Panc1 (cell line): ENCODE measurements around the gene EDN3. TPM values are rescaled to one million over a fixed set of nuclear protein-coding genes. Genes with fewer than 3 reads are reported as not detected.

Experiments used
- ATAC-seq: fragments of 200-7000 bp; cut with Tn5 transposase; 2 replicates; pipeline ENCODE4 v1.9.1; 2020; ENCODE audit warnings: mild to moderate bottlenecking, moderate library complexity
- BruUV-seq: library from RNA; stranded (reverse); fragments of 400-500 nt; replicated peaks from 2 replicates; lab custom pipeline; 2021; lab: Mats Ljungman, UMichigan
- CTCF ChIA-PET: fragments of 300-600 bp; sonication (Branson Sonifier 250); formaldehyde crosslinking; loops from one replicate; lab custom pipeline; 2022; ENCODE audit warnings: antibody characterized with exemption; lab: Charles Lee
- POLR2A ChIA-PET: fragments of 300-600 bp; sonication (Branson Sonifier 250); formaldehyde crosslinking; loops from one replicate; lab custom pipeline; 2022; ENCODE audit warnings: antibody characterized with exemption; lab: Charles Lee
- DNase-seq: peaks from one replicate; pipeline ENCODE4 v3.0.0-alpha.2; 2010; ENCODE audit warnings: low read depth, low spot score
- H3K27ac ChIP-seq: 2 replicates; pipeline ENCODE4 v1.5.1; 2011; ENCODE audit warnings: mild to moderate bottlenecking, low read length, inconsistent platforms
- H3K27me3 ChIP-seq: fragments of 200-500 bp; sonication (Bioruptor generic); 2 replicates; pipeline ENCODE4 v1.6.0; 2014; ENCODE audit warnings: low read length, inconsistent platforms; ENCODE audit not compliant: control insufficient read depth, insufficient read depth
- H3K36me3 ChIP-seq: fragments of 200-500 bp; sonication (Bioruptor generic); 2 replicates; pipeline ENCODE4 v1.5.1; 2014; ENCODE audit warnings: inconsistent platforms, mild to moderate bottlenecking, low read length, moderate library complexity; ENCODE audit not compliant: control insufficient read depth, insufficient read depth
- H3K4me1 ChIP-seq: 2 replicates; pipeline ENCODE4 v1.5.1; 2011; ENCODE audit warnings: inconsistent platforms, mild to moderate bottlenecking, low read length, moderate library complexity; ENCODE audit not compliant: control insufficient read depth, insufficient read depth
- H3K4me3 ChIP-seq, 2 experiments: 2 replicates each; pipeline ENCODE4 v1.5.1; 2011 to 2012; ENCODE audit warnings: low read depth in 2 of 2, low read length in 2 of 2, mild to moderate bottlenecking in 2 of 2, inconsistent platforms in 1 of 2, moderate library complexity in 1 of 2
- H3K9me3 ChIP-seq: fragments of 200-500 bp; sonication (Bioruptor generic); 2 replicates; pipeline ENCODE4 v1.5.1; 2014; ENCODE audit warnings: low read depth, mild to moderate bottlenecking, inconsistent platforms, low read length, moderate library complexity; ENCODE audit not compliant: control insufficient read depth, insufficient read depth
- POLR2AphosphoS5 ChIP-seq: IDR thresholded peaks from 2 replicates; pipeline ENCODE4 v1.6.1; 2012; ENCODE audit warnings: mild to moderate bottlenecking, low read depth, low read length, moderate library complexity
- SIN3A ChIP-seq: IDR thresholded peaks from 2 replicates; pipeline ENCODE4 v1.6.1; 2012; ENCODE audit warnings: low read depth, mild to moderate bottlenecking, low read length, moderate library complexity, borderline replicate concordance; ENCODE audit not compliant: insufficient read depth
- TCF7L2 ChIP-seq: IDR thresholded peaks from 2 replicates; pipeline ENCODE4 v1.6.1; 2011; ENCODE audit warnings: mild to moderate bottlenecking, low read depth, low read length, inconsistent platforms
- in situ Hi-C: cut with HindIII; loops from 2 replicates; pipeline ENCODE4 v1.10.0; 2016; ENCODE audit warnings: low sequenced_read_pairs, low pct_unique_long_range_greater_than_20kb
- intact Hi-C: fragments of 100-400 bp; cut with micrococcal nuclease; formaldehyde crosslinking; loops from one replicate; pipeline ENCODE4 v1.10.0; 2022; ENCODE audit not compliant: unreplicated experiment
- total RNA-seq: library from RNA; stranded (reverse); gene quantifications from one replicate; pipeline ENCODE4 v1.2.1, GENCODE V29; 2021; ENCODE audit not compliant: unreplicated experiment
- TF ChIP-seq, protein P1 (sequence below): fragments of 450-650 bp; IDR thresholded peaks from 2 replicates; pipeline ENCODE4 v1.5.1; 2017; ENCODE audit warnings: mild to moderate bottlenecking
- TF ChIP-seq, protein P2 (sequence below), 2 experiments: IDR thresholded peaks; 2 replicates each; pipeline ENCODE4 v1.6.1; 2011 to 2012; ENCODE audit warnings: low read depth in 2 of 2, control low read depth in 1 of 2, low read length in 1 of 2, mild to moderate bottlenecking in 1 of 2, moderate library complexity in 1 of 2; ENCODE audit not compliant: insufficient read depth in 1 of 2

The EDN3 gene
- total RNA-seq, 1 experiment from 2014 or later, result not detected

DNA sequence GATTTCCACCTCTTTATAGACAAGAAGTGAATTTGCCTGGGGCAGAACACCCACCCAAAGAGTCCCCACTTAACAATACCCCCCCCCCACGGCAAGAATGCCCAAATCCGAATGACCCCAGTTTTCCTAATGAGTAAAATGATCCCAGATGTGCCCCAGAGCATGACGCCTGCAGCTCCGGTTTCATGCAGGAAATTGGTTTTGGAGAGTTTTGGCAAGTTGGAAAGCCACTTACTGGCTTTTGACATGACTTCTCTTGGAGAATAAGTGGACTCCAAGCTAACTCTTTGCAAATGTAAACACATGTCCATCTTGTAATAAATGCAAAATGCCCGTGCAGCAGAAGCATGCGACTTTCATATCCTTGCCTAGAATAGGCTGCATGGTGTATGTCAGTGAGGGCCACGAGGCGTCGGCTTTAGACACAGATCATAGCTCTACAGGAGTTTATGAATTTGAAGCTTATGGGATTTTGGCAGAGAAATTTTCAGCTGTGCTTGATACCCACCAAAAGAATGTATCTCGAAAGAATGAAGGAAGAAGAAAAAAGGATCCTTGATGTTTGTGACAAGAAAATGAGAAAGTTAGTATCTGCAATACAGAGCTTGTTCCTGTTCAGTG lies 24.2 kb downstream of the EDN3 start:
- ChIA-PET POLR2A (no interaction called here), CTCF (interaction anchor here (0.6 kb wide), 1 partner anchor 461 kb away, joined by 5 read pairs; no protein-coding TSS in a partner anchor)
- no peak overlapping the region for H3K27ac ChIP-seq
- H3K9me3 ChIP-seq, result no peaks in the 10 kb centered on the region
- no peak for DNase-seq
- no peak for TF ChIP-seq SIN3A
- no peak for TF ChIP-seq TCF7L2
- no peak for TF ChIP-seq POLR2AphosphoS5
- ATAC-seq, result no peak
- H3K27me3 ChIP-seq, result peaks cover 10% of the 10 kb centered on the region
- no peak overlapping the region for H3K4me3 ChIP-seq
- H3K36me3 ChIP-seq, result no peaks in the 10 kb centered on the region
- no TSS peak for BruUV-seq
- in situ Hi-C loops (no loop called here), intact Hi-C loops (no loop called here)
- H3K4me1 ChIP-seq, result no peaks in the 10 kb centered on the region

DNA sequence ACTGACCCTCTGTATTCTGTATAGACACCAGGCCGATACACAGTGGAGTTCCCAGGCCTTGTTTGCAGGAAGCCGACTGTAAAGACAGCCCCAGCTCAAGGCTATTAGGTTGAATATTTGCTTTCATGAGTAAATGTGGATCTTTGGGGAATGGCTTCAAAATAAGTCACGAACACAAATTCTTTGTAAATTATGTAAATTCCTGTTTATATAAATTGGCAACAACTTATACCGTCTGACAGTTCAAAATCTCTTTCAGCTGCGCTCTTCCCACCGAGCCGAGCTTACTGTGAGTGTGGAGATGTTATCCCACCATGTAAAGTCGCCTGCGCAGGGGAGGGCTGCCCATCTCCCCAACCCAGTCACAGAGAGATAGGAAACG lies 24.7 kb downstream of the EDN3 start:
- no peaks in the 10 kb centered on the region for H3K36me3 ChIP-seq
- H3K27me3 ChIP-seq, result peaks cover 10% of the 10 kb centered on the region
- intact Hi-C loops (no loop called here), in situ Hi-C loops (no loop called here)
- TF ChIP-seq, protein P1, sequence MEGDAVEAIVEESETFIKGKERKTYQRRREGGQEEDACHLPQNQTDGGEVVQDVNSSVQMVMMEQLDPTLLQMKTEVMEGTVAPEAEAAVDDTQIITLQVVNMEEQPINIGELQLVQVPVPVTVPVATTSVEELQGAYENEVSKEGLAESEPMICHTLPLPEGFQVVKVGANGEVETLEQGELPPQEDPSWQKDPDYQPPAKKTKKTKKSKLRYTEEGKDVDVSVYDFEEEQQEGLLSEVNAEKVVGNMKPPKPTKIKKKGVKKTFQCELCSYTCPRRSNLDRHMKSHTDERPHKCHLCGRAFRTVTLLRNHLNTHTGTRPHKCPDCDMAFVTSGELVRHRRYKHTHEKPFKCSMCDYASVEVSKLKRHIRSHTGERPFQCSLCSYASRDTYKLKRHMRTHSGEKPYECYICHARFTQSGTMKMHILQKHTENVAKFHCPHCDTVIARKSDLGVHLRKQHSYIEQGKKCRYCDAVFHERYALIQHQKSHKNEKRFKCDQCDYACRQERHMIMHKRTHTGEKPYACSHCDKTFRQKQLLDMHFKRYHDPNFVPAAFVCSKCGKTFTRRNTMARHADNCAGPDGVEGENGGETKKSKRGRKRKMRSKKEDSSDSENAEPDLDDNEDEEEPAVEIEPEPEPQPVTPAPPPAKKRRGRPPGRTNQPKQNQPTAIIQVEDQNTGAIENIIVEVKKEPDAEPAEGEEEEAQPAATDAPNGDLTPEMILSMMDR, result no peak
- TF ChIP-seq SIN3A (no peak), POLR2AphosphoS5 (no peak)
- H3K9me3 ChIP-seq, result no peaks in the 10 kb centered on the region
- DNase-seq (no peak), ATAC-seq (no peak)
- no peak overlapping the region for H3K27ac ChIP-seq
- BruUV-seq, result no TSS peak
- H3K4me1 ChIP-seq, result no peaks in the 10 kb centered on the region
- H3K4me3 ChIP-seq, result no peak overlapping the region
- ChIA-PET POLR2A (no interaction called here), CTCF (no interaction called here)

DNA sequence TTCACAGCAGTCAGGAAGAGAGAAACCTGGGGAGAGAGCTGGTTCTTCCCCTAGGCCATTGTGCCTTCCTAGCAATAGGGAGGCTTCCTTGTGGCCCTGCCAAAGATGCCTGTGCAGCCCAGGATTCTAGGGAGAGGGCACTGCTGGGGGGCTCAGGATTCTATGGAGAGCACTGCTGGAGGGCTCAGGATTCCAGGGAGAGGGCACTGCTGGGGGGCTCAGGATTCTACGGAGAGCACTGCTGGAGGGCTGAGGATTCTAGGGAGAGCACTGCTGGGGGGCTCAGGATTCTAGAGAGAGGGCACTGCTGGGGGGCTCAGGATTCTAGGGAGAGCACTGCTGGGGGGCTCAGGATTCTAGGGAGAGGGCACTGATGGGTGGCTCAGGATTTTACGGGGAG lies 25.8 kb downstream of the EDN3 start:
- no TSS peak for BruUV-seq
- ATAC-seq, result no peak
- in situ Hi-C loops, result no loop called here

More for the DNA sequence above, 25.8 kb downstream of the EDN3 start:
- no peaks in the 10 kb centered on the region for H3K4me1 ChIP-seq
- ChIA-PET POLR2A (no interaction called here), CTCF (no interaction called here)
- H3K27ac ChIP-seq, result no peak overlapping the region
- no peak for DNase-seq
- peaks cover 10% of the 10 kb centered on the region for H3K27me3 ChIP-seq
- TF ChIP-seq, protein P1, result no peak
- TF ChIP-seq POLR2AphosphoS5 (no peak), TCF7L2 (no peak), SIN3A (no peak)
- TF ChIP-seq, protein P2, sequence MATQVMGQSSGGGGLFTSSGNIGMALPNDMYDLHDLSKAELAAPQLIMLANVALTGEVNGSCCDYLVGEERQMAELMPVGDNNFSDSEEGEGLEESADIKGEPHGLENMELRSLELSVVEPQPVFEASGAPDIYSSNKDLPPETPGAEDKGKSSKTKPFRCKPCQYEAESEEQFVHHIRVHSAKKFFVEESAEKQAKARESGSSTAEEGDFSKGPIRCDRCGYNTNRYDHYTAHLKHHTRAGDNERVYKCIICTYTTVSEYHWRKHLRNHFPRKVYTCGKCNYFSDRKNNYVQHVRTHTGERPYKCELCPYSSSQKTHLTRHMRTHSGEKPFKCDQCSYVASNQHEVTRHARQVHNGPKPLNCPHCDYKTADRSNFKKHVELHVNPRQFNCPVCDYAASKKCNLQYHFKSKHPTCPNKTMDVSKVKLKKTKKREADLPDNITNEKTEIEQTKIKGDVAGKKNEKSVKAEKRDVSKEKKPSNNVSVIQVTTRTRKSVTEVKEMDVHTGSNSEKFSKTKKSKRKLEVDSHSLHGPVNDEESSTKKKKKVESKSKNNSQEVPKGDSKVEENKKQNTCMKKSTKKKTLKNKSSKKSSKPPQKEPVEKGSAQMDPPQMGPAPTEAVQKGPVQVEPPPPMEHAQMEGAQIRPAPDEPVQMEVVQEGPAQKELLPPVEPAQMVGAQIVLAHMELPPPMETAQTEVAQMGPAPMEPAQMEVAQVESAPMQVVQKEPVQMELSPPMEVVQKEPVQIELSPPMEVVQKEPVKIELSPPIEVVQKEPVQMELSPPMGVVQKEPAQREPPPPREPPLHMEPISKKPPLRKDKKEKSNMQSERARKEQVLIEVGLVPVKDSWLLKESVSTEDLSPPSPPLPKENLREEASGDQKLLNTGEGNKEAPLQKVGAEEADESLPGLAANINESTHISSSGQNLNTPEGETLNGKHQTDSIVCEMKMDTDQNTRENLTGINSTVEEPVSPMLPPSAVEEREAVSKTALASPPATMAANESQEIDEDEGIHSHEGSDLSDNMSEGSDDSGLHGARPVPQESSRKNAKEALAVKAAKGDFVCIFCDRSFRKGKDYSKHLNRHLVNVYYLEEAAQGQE (IDR thresholded peaks at IDR 0.05; ENCODE audit: insufficient read depth in 1 of 2, low read depth in 2 of 2, low read length in 1 of 2), result no peak
- H3K4me3 ChIP-seq, result no peak overlapping the region
- H3K36me3 ChIP-seq, result no peaks in the 10 kb centered on the region
- intact Hi-C loops, result no loop called here
- H3K9me3 ChIP-seq, result no peaks in the 10 kb centered on the region
